ENCODE measurements around the gene CYS1.

CYS1 gene

GRCh38 chr2:10071595-10071994 lies 8.6 kb downstream of the CYS1 start:
- DNase-seq, result no peak

GRCh38 chr2:10071176-10071575 lies 9.0 kb downstream of the CYS1 start:
- DNase-seq, result no peak

GRCh38 chr2:10067881-10068280 lies 12.3 kb downstream of the CYS1 start:
- no peak for DNase-seq

GRCh38 chr2:10067330-10067729 lies 12.9 kb downstream of the CYS1 start:
- DNase-seq, result no peak

GRCh38 chr2:10065773-10066055 lies 14.5 kb downstream of the CYS1 start:
- DNase-seq, result no peak

- DNase-seq, result no peak
Measured at GRCh38 chr2:10064932-10065772, 15.1 kb downstream of the CYS1 start.

- DNase-seq, result no peak
Measured at GRCh38 chr2:10063566-10063965, 16.6 kb downstream of the CYS1 start.

GRCh38 chr2:10062931-10063365 lies 17.3 kb downstream of the CYS1 start:
- DNase-seq, result no peak

- DNase-seq, result no peak
Measured at GRCh38 chr2:10061221-10061925, 18.8 kb downstream of the CYS1 start.

GRCh38 chr2:10059552-10060335 lies 20.5 kb downstream of the CYS1 start:
- no peak for DNase-seq

- DNase-seq, result no peak
Measured at GRCh38 chr2:10059016-10059351, 21.2 kb downstream of the CYS1 start.

- DNase-seq, result no peak
Measured at GRCh38 chr2:10058251-10059015, 21.8 kb downstream of the CYS1 start.

- peak; percentile 88 for DNase-seq
Measured at GRCh38 chr2:10057231-10058107, 22.7 kb downstream of the CYS1 start.

- no peak for DNase-seq
Measured at GRCh38 chr2:10056439-10056838, 23.8 kb downstream of the CYS1 start.

- DNase-seq, result no peak
Measured at GRCh38 chr2:10054976-10055375, 25.2 kb downstream of the CYS1 start.

- DNase-seq, result no peak
Measured at GRCh38 chr2:10054424-10054823, 25.8 kb downstream of the CYS1 start.

- no peak for DNase-seq
Measured at GRCh38 chr2:10053351-10053750, 26.9 kb downstream of the CYS1 start.

GRCh38 chr2:10052216-10052615 lies 28.0 kb downstream of the CYS1 start:
- DNase-seq, result no peak

GRCh38 chr2:10048501-10049171 lies 31.6 kb downstream of the CYS1 start:
- DNase-seq, result peak; percentile 68

GRCh38 chr2:10047616-10048500 lies 32.4 kb downstream of the CYS1 start:
- no peak for DNase-seq

Data from suppressor macrophage treated with lipopolysaccharide for 4 hours (primary cell).